GM23248 (cell line): ENCODE results near the gene UBAP2.

Source experiments
- EZH2 ChIP-seq: fragments of 200-600 bp; sonication (generic); IDR thresholded peaks from 2 replicates; pipeline ENCODE4 v1.6.1; 2018; ENCODE audit warnings: antibody characterized with exemption, mild to moderate bottlenecking; ENCODE audit not compliant: insufficient read depth, poor library complexity, severe bottlenecking
- EZH2phosphoT487 ChIP-seq: fragments of 200-600 bp; sonication (generic); IDR thresholded peaks from 2 replicates; pipeline ENCODE4 v1.6.1; 2018; ENCODE audit warnings: antibody characterized with exemption, moderate library complexity, mild to moderate bottlenecking, low read depth; ENCODE audit not compliant: insufficient read depth

- no peak for TF ChIP-seq EZH2
- no peak for TF ChIP-seq EZH2phosphoT487
These were observed 141.9 kb downstream of the UBAP2 start for GRCh38 chr9:33906769-33907168.
